Mononuclear cell (primary cell): ENCODE measurements around the gene OXNAD1. TPM values are rescaled to one million over a fixed set of nuclear protein-coding genes. Genes with fewer than 3 reads are reported as not detected.

Source experiments
- total RNA-seq: library from RNA; depleted of rRNA; stranded (reverse); fragments of >200 nt; gene quantifications from one replicate; pipeline ENCODE4 v1.2.3, GENCODE V29; 2012

Gene OXNAD1
- total RNA-seq, 1 donor: 139 TPM

Other genes starting within 250 kb of the OXNAD1 start
- not detected for gene GALNT15, start 90.5 kb upstream of the OXNAD1 start, total RNA-seq
- gene DPH3, start 269 bp upstream of the OXNAD1 start, total RNA-seq: 7.9 TPM
- 50.4 TPM for gene RFTN1, start 248.5 kb downstream of the OXNAD1 start, total RNA-seq